NCI-H510A treated with DMSO at 0.1 percent for 48 hours (cell line): Measurements from ENCODE around the gene TMEM116.
A peak's percentile ranks its signal among the peaks of the same experiment; 100 is the strongest.
"Not testable (repeated sequence)": the region's sequence is repeated elsewhere in the genome, so short reads cannot be mapped to it uniquely, and the experiment has no call there.

Experiments used
- DNase-seq: peaks from one replicate; lab custom pipeline; 2025; lab: John Stamatoyannopoulos, UW

Gene TMEM116

DNA sequence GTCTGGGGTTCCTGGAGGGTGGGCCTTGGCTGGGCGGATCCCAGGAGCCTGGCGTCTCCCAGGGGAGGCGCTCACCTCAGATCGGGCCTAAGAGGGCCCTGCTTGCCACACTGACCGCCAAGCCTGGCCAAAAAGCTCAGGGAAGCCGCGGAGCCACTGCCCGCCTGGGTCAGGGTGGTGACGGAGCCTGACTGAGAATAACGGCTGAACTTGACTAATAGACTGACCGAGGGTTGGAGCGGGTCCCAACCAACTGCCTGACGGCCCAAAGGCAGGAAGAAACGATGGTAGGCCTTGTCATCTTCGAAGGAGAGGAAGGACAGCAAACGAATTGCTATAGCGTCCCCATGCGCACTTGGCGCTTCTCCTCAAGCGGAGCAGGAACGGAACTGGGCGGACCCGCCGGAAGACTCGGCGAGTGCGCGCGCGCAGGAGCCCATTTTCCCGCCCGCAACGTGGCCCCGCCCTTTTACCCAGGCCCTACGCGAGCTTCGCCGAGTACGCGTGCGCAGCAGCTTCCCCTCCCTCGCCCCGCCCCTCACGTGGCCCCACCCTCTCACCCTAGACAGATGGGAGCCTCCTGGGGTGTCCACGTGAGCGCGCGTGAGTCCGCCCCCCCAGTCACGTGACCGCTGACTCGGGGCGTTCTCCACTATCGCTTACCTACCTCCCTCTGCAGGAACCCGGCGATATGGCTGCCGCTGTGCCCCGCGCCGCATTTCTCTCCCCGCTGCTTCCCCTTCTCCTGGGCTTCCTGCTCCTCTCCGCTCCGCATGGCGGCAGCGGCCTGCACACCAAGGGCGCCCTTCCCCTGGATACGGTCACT lies at the start of gene TMEM116, which contains the start of gene ERP29:
TMEM116 (minus strand) TSS at position 391 of the 826 bp plus-strand sequence. CDS start 7,895 bp downstream, outside the sequence.
ERP29 (plus strand) TSS at position 652 of the 826 bp plus-strand sequence; CDS start at position 692, 40 bp downstream.
- DNase-seq: peak; percentile 97

DNA sequence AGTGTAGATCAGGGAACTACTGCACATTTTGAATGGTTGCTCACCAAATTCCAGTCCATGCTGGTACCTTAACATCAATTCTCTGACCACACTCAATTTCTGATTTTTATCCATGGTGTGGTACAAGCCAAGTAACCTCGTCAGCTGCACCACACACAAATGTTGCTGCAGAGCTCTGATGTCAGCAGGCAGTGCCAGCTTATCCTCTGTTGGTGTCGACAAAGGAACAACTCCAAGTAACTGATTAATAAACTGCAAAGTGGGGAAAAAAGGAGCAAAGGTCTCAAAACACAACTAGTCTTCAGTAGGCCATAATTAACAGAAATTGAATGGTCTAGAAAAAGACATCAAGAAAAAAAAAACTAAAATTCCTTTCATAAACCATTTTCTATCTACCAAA lies 48.2 kb upstream of the TMEM116 start:
- no peak for DNase-seq

DNA sequence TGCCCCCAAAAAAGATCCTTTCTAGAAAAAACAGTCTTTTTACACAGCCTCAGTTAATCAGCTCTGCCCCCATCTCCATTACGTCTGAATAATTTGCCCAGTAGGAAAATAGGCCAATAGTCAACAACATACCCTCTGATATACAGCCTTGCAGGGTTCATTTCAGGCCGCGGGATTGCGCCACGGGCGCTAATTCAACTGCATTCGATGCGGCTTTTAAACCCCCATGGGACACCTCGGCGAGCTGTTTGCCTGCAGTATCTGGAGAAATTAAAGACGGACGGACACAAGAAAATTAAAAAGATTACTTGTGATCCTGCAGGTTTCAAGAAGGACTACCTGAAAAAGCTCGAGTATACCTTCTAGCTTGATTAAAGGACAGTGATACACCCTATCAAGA lies 36.4 kb upstream of the TMEM116 start:
- no peak for DNase-seq

DNA sequence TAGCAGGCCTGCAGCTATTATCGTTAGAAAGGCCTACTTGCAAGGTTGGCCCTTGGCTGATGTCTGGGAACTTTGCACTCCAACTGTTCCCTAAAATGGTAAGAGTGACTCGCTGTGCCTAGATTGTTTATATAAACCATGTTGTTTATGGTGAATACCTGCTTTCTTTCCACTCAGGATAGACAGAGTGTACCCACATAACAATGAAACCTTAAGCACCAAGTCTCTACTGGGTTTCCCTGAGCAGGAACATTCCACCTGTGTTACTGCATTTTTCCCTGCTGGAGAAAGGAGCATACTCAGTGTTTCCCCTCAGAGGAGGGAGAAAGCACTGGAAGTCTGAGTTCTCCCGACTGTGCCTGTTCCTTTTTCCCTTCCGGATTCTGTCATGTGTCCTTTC lies 33.0 kb upstream of the TMEM116 start:
- no peak for DNase-seq

DNA sequence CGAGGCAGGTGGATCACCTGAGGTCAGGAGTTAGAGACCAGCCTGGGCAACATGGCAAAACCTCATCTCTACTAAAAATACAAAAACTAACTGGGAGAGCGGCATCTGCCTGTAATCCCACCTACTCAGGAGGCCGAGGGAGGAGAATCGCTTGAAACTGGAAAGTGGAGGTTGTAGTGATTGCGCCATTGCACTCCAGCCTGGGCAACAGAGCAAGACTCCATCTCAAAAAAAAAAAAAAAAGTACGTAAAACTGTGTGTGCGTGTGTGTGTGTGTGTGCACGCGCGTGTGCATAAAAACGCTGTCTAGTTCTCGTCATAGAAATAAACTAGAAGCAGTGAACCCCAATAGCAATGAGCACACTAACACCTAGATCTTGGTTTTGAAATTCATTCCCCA lies 23.6 kb upstream of the TMEM116 start:
- DNase-seq: not testable (repeated sequence)

DNA sequence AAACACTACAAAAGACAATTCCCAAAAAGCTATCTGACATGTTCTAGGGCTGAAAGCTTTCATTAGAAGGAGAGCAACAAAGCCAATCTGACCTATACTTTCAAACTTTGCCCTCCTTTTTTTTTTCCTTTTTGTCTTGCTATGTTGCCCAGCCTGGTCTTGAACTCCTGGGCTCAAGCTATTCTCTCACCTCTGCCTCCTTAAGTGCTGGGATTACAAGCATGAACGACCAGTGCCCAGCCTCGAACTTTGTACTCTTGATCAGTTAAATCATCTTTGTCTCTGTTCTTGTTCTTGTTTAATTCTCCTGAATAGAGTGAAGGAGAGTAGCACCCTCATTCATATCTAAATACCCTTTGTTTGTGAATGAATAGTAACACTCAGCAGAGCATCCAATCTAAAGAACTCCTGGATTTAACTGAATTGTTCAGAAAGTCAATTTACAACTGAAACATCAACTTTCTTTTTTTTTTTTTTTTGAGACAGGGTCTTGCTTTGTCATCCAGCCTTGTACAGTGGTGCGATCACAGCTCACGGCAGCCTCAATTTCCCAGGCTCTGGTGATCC lies 22.3 kb upstream of the TMEM116 start:
- DNase-seq: no peak

DNA sequence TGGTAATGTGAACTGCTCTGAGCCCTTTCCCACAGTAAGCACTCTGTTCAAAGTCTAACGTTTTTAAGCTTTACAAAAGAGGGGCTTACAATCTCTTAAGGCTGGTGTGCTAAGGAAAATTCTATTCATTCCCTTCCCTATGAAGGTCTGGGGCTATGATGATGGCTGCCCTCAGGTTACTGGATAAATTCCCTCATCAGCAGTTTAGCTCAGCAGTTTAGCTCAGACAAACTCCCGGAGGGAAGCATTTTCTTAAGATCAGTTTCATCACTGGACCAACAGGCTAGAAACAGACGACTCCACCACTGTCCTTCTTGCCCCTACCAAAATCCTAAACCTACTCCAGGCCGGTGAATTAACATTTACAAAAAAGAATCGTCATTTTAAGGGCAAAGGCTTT lies 19.3 kb upstream of the TMEM116 start:
- DNase-seq: no peak

DNA sequence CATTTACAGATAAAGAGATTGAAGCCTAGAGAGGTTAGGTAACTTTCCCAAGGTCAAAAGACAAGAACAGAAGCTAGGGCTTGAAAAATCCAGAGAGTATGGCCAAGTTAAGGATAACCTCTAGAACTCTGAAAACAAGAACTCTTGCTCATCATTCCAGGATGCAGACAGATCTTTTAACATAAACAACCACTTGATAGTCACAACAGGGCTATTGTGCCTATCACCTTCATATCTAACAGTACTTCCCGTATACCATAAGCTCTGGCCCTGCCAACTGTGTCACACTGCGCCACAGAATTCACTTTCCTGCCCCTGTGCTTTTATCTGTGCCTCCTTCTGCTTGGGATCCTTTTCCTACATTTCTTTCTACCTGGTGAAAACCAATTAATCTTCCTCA lies 18.5 kb upstream of the TMEM116 start:
- no peak for DNase-seq

DNA sequence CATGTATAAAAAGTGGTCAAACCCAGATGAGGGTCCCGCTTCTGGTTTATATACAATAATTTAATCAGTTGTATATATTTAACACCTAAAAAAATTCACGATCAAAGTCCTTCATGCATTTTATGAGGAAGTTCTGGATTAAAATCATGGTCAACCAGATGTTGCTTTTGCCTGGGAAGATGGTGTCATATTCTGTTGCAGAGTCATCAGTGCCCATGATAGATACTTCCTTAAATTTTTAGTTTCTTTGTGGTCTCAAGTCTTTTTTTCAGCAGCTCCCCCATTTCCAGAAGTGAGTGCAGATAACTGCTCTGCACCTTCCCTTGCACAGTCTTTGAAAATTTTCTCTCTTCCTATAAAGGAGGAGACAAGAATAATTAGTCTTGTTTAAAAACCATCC lies 16.3 kb upstream of the TMEM116 start:
- no peak for DNase-seq

DNA sequence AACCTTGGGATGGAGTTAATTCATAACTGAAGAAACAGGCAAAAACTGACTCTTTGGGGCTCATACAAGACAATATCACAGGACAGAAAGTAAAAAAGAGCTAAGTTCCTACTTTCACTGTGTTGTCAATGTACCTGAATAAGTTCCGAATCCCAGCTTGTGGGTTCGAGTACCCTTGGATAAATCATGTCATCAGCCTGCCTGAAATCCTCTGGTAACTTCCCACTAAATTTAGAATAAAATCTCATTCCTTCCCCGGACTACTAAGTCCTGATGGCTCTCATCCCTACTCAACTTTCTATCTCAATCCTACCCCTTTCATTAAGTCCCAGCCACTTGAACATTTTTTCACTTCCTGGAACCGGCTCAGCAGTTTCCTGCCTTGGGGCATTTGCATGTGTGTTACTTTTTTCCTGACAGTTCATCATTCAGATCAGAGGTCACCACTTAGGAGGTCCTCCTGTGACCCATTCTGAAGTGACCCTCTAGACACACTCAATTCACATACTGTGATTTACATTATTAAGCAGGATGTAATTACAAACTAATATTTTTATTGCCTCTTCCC lies 12.9 kb upstream of the TMEM116 start:
- no peak for DNase-seq

DNA sequence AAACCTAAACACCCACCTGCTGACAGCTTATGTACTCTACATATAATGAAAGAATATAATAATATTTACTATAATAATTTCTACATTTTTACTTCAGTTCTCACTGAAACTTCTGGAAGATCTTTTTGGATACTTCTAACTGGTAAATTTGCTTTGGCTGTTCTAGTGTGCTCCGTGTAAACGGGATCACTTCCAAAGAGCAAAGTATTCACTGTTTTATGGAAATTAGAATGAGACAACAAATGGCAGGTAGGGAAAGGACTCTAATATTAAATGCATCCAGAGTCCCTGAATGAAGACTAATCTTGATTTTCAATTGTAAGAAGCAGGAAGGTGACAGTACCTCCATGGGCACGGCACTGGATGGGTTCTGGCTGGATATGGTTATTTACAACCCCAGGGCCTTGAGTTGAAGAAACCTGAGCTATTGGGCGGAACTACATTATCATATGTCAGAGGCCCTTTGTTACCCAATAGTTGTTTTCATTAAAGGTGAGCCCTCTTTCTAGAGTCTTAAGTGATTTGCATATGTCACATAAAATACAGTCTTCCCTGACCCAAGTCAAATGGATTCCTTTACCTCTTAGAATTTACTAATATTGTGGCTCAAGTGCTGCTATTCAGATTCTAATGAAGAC lies 10.9 kb upstream of the TMEM116 start:
- DNase-seq: peak; percentile 39

DNA sequence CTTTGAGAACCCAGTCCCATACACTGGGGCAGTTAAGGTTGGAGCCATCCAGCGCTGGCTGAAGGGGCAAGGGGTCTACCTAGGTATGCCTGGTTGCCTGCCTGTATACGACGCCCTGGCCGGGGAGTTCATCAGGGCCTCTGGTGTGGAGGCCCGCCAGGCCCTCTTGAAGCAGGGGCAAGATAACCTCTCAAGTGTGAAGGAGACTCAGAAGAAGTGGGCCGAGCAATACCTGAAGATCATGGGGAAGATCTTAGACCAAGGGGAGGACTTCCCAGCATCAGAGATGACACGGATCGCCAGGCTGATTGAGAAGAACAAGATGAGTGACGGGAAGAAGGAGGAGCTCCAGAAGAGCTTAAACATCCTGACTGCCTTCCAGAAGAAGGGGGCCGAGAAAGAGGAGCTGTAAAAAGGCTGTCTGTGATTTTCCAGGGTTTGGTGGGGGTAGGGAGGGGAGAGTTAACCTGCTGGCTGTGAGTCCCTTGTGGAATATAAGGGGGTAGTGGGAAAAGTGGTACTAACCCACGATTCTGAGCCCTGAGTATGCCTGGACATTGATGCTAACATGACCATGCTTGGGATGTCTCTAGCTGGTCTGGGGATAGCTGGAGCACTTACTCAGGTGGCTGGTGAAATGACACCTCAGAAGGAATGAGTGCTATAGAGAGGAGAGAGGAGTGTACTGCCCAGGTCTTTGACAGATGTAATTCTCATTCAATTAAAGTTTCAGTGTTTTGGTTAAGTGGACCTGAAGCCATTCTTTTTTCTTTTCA lies 9.5 kb upstream of the TMEM116 start:
- no peak for DNase-seq

DNA sequence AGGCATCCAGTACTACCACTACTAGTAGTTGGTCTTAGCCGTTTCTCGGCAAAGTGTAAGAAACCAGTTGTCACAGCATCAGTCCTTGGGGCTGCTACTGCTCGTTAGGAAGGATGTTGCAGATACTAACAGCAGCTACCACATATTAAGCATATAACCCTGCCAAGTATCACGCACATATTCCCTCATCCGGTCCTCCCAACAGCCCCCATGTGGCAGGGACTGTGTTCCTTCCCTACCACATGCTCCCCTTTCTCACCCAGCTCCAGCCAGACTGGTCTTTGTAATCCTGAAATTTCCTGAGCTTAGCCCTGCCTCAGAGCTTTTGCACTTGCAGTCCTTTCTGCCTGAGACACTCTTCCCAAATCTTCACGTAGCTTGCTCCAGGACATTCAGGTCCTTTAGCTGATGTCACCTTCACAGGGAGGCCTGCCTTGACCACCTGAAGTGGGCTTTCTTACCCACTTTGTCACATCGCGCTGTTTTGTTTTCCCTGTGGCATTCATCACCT lies 8.0 kb upstream of the TMEM116 start:
- no peak for DNase-seq

DNA sequence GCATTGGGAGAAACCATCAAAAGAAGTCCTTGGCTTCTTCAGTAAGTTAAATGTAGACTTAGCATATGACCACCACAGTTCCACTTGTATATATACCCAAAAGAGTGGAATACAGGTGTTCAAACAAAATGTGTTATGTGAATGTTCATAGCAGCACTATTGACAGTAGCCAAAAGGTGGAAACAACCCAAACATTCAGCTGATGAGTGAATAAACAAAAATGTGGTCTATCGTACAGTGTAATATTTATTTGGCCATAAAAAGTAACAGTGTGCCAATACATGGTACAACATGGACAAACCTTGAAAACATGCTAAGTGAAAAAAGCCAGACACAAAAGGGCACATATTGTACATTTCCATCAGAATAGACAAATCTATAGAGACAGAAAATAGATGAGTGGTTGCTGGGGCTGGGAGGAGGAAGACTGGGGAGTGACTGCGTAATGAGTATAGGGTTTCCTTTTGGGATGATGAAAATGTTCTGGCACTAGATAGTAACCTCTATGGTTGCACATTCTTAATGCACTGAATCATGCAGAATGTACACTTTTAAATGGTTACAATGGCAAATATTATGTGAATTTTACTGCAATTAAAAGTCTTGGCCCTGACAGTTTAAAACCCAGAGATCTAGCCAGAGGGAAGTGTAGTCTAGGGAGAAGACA lies 5.7 kb upstream of the TMEM116 start:
- DNase-seq: no peak

DNA sequence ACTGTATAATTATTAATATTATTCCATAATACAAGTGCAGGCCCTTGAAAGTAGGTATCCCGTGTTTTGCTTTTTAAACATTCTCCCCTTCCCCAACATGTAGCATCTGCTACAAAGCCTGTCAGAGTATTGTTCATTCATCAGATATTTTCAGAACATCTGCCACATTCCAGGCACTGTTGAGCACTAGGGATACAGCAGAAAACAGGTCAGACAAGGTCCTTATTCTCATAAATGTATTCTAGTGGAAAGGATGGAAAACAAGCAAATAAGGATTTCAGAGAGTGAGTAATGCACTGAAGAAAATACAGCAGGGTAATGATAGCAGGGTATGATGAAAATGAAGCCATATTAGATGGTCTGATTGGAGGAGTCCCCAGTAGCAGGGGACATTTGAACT lies 4.1 kb upstream of the TMEM116 start:
- no peak for DNase-seq

DNA sequence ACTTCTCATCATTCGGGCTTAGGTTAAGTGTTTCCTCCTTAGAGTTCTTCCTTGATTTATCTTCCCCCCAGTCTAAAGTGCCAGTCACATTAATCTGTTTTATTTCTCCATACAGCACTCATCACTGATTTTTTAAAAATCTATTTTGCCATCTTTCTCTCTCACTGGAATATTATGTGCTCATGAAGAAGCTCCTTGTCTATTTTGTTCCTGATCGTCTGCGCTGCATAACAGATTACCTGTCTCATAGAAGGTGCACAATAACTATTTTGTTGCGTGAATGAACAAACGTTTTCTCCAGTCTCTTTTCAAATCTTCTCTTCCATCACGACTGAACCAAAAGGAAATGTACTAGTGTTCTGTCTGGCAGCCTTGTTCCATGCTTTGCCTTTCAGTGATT lies 3.0 kb upstream of the TMEM116 start:
- no peak for DNase-seq

DNA sequence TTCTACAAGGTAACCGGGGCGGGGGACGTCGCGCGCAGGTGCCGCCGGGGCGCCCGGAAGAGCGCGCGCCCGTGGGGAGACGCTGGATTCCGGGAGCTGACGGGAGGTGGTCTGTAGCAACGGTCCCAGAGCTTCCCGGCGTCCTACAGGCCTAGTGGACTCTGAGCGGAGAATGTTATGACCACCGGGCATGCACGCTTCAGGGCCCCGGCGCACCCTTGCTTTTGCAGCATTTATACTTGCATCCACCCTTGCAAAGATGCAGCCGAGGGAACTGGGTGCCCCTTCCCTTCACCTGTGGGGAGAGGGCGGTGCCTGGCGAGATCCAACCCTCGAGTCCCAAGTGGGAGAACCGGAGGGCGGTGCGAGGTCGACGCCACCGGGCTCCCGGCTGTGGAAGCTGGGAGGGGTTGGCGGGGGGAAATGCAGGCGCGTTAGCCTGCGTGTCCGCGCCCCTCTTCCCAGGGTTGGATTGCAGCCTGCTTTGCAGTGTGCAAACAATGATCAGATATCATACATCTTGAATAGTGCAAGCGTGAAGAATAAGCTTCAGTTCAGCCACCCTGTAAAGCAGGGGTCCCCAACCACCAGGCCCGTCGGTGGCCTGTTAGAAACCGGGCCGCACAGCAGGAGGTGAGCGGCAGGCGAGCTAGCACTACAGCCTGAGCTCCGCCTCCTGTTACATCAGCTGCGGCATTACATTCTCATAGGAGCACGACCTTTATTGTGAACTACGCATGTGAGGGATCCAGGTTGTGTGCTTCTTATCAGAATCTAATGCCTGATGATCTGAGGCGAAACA lies 837 bp upstream of the TMEM116 start:
- DNase-seq: peak; percentile 85

DNA sequence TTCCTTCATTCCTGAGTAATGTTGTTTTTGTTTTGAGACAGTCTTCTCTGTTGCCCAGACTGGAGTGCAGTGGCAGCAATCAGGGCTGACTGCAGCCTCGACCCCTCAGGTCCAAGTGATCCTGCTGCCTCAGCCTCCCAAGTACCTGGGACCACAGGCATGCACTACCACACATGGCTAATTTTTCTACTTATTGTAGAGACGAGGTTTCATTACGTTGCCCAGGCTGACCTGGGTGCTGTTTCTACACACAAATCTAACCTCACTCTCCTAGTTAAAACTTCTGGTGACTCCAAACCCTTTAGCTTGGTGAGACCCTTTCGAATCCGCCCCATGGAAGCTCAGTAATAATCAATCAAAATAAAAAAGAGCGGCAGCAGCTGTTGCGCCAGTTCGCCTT lies 1.3 kb downstream of the TMEM116 start:
- no peak for DNase-seq

DNA sequence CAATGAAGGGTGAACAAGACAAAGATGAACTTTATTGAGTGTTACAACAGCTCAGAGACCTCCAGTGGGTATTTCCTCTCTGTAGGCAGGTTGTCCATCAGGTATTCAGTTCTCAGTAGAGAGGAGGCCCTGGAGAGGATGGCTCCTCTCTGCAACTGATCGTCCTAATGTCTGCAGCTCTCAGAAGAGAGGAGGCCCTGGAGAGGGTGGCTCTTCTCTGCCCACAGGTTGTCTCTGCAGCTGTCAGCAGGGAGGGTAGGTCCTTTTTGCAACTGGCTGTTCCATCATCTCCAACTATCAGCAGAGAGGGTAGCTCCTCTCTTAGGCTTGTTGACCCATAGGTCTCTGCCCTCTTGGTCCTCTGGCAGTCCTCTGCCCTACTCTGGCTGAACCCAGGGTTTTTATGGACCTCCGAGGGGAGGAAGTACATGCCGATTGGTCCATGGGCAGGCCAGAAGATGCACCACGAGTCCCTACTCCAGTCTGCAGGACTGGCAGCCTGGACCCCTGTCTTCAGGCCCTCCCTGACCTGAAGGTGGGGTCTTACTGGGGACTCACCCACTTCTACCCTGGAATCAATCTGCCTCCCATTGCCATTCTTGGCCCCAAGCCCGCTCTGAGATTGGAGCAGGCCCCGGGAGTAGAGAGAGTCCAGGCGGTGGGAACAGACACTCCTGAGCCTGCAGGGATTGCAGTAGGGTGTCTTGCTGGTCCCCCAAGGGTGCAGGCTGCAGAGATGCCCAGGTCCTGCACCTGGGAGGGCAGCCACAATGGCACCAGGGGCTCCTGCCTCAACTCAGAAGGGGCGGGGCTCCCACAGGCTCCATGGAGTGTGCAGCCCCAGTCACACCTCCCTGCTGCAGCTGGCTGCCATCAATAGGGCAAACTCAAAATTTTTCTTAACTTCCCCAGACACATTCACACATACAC lies 2.3 kb downstream of the TMEM116 start:
- DNase-seq: no peak
